Loucy (cell line): Measurements from ENCODE around the gene ADAM23.

Experiments used
- EZH2phosphoT487 ChIP-seq: fragments of 200-600 bp; IDR thresholded peaks from 2 replicates; pipeline ENCODE4 v1.6.1; 2018; ENCODE audit warnings: antibody characterized with exemption, mild to moderate bottlenecking, moderate library complexity, borderline replicate concordance
- TF ChIP-seq, protein P1 (sequence below): fragments of 200-600 bp; sonication (generic); conservative IDR thresholded peaks from 2 replicates; pipeline ENCODE4 v1.5.1; 2014; ENCODE audit warnings: mild to moderate bottlenecking, antibody characterized with exemption, low read length

DNA sequence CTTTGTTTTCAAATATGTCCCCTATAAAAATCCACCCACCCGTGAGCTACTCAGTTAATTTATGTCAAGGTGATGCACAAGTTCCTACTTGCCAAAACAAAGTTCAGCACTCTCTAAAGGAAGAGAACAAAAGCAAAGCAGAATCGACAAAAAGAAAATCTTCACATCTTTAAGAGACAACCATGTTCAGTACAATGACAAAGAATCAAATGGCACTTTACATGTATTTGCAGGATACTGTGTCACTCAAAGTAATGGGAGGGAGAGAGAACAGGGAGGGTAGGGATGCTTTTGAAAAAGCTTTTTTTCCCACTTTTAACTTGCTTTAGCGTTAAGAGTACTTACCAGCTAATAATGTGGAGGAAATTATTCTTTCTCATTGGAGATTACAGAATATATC lies 159.9 kb downstream of the ADAM23 start:
- TF ChIP-seq, protein P1, sequence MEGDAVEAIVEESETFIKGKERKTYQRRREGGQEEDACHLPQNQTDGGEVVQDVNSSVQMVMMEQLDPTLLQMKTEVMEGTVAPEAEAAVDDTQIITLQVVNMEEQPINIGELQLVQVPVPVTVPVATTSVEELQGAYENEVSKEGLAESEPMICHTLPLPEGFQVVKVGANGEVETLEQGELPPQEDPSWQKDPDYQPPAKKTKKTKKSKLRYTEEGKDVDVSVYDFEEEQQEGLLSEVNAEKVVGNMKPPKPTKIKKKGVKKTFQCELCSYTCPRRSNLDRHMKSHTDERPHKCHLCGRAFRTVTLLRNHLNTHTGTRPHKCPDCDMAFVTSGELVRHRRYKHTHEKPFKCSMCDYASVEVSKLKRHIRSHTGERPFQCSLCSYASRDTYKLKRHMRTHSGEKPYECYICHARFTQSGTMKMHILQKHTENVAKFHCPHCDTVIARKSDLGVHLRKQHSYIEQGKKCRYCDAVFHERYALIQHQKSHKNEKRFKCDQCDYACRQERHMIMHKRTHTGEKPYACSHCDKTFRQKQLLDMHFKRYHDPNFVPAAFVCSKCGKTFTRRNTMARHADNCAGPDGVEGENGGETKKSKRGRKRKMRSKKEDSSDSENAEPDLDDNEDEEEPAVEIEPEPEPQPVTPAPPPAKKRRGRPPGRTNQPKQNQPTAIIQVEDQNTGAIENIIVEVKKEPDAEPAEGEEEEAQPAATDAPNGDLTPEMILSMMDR, result no peak
- no peak for TF ChIP-seq EZH2phosphoT487
